ENCODE results near the gene MELTF. TPM values are rescaled to one million over a fixed set of nuclear protein-coding genes. Genes with fewer than 3 reads are reported as not detected.

MELTF gene
- total and polyA plus RNA-seq, 11 donors, result 4.9 to 72.6 (median 10.3) TPM

DNA sequence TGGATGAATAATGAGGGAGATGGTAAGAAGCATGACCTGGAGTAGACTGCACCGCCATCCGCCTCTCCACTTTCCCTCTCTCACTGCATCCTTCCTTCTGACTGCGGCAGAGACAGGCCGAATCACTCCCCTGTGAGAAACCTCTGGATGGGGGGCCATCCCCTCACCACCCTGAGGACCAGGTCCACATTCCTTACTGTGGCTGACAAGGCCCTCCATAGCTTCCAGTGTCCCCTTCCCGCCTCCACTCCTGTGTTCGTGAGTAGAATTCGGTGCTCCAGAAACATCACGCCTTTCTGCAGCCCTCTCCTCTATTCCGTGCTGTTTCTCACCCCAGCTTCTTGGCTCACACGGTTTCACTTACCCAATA is 63.8 kb downstream of the MELTF start:
- intact Hi-C loops (cut with DNase I), result loop anchor here in 5 of 10 donors (2.0 to 10.0 kb wide), 4 partner anchors 128 to 421 kb away; no protein-coding TSS in a partner anchor
- Histone ChIP-seq H3K4me1 (peaks cover 0 to 27% (median 10%) of the 10 kb centered on the region in 12 donors), H3K4me3 (no peak overlapping the region), H3K27ac (no peak overlapping the region), H3K36me3 (no peaks in the 10 kb centered on the region), H3K9me3 (no peaks in the 10 kb centered on the region), H3K27me3 (no peaks in the 10 kb centered on the region)
- 89 to 95% (median 92%) methylated on average over 10 of the region's 10 CpGs for WGBS, 4 donors
- TF ChIP-seq, protein P1, sequence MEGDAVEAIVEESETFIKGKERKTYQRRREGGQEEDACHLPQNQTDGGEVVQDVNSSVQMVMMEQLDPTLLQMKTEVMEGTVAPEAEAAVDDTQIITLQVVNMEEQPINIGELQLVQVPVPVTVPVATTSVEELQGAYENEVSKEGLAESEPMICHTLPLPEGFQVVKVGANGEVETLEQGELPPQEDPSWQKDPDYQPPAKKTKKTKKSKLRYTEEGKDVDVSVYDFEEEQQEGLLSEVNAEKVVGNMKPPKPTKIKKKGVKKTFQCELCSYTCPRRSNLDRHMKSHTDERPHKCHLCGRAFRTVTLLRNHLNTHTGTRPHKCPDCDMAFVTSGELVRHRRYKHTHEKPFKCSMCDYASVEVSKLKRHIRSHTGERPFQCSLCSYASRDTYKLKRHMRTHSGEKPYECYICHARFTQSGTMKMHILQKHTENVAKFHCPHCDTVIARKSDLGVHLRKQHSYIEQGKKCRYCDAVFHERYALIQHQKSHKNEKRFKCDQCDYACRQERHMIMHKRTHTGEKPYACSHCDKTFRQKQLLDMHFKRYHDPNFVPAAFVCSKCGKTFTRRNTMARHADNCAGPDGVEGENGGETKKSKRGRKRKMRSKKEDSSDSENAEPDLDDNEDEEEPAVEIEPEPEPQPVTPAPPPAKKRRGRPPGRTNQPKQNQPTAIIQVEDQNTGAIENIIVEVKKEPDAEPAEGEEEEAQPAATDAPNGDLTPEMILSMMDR (IDR thresholded peaks at IDR 0.05), result no peak
- TF ChIP-seq POLR2A (IDR thresholded peaks at IDR 0.05), result no peak
- no peak for ATAC-seq
- DNase-seq, result no peak

- Histone ChIP-seq H3K36me3 (no peaks in the 10 kb centered on the region), H3K27ac (no peak overlapping the region), H3K9me3 (no peaks in the 10 kb centered on the region), H3K4me3 (no peak overlapping the region), H3K4me1 (peaks cover 0 to 27% (median 10%) of the 10 kb centered on the region in 12 donors), H3K27me3 (no peaks in the 10 kb centered on the region)
- intact Hi-C loops (cut with DNase I), result loop anchor here in 4 of 10 donors (5.0 to 10.0 kb wide), 3 partner anchors 128 to 420 kb away; no protein-coding TSS in a partner anchor
- DNase-seq (no peak), ATAC-seq (no peak)
- TF ChIP-seq, protein P1 (IDR thresholded peaks at IDR 0.05), result no peak
- TF ChIP-seq POLR2A (IDR thresholded peaks at IDR 0.05), result no peak
- WGBS, 4 donors, result 92 to 94% (median 93%) methylated on average over 11 of the region's 11 CpGs
These were observed 64.4 kb downstream of the MELTF start for GRCh38 chr3:196965112-196965803.

- no peaks in the 10 kb centered on the region for H3K36me3 ChIP-seq
- TF ChIP-seq POLR2A (IDR thresholded peaks at IDR 0.05), result no peak
- TF ChIP-seq, protein P1 (IDR thresholded peaks at IDR 0.05), result no peak
- H3K4me1 ChIP-seq, result peaks cover 0 to 13% (median 9%) of the 10 kb centered on the region in 12 donors
- no peaks in the 10 kb centered on the region for H3K27me3 ChIP-seq
- DNase-seq (no peak), ATAC-seq (no peak)
- WGBS, 4 donors, result 72 to 88% (median 84%) methylated on average over 2 of the region's 2 CpGs
- no peak overlapping the region for H3K27ac ChIP-seq
- intact Hi-C loops (cut with DNase I), result loop anchor here in 1 of 10 donors (10.0 kb wide), 1 partner anchor 419 kb away; no protein-coding TSS in a partner anchor
- H3K4me3 ChIP-seq, result no peak overlapping the region
- no peaks in the 10 kb centered on the region for H3K9me3 ChIP-seq
These were observed 66.0 kb downstream of the MELTF start for GRCh38 chr3:196963631-196963953.

DNA sequence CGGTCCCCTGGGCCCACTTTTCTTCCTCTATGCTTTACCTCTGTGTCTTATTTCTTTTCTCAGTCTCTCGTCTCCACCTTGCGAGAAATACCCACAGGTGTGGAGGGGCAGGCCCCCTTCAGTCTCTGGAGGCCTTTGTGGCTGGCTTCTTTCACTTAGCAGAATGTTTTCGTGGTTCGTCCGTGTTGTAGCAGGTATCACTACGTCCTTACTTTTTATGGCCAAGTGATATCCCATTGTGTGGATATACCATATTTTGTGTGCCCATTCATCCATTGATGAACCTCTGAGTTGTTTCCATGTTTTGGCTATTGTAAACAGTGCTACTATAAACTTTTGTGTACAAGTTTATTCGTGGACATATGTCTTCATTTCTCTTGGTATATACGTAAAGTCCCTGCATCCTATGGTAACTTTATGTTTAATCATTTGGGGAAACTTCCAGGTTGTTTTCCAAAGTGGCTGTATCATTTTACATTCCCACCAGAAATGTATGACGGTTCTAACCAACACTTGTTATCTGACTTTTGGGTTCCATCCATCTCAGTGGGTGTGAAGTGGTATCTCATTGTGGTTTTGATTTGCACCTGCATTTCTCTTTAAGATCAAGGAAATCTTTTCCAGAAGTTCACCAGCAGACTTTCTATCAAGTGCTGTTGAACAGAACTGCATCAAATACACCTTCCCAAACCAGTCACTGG is 66.5 kb downstream of the MELTF start:
- Histone ChIP-seq H3K27ac (no peak overlapping the region), H3K9me3 (no peaks in the 10 kb centered on the region), H3K4me3 (no peak overlapping the region), H3K36me3 (no peaks in the 10 kb centered on the region), H3K4me1 (peaks cover 0 to 10% (median 6%) of the 10 kb centered on the region in 12 donors), H3K27me3 (no peaks in the 10 kb centered on the region)
- no peak for DNase-seq
- WGBS, 4 donors, result 83 to 94% (median 91%) methylated on average over 10 of the region's 10 CpGs
- TF ChIP-seq, protein P1 (IDR thresholded peaks at IDR 0.05), result no peak
- TF ChIP-seq POLR2A (IDR thresholded peaks at IDR 0.05), result no peak
- no peak for ATAC-seq
- intact Hi-C loops (cut with DNase I), result loop anchor here in 1 of 10 donors (10.0 kb wide), 1 partner anchor 418 kb away; no protein-coding TSS in a partner anchor

All from heart left ventricle (tissue), 16 donors.